SHP77 treated with DMSO at 0.1 percent for 48 hours (cell line): ENCODE data around the gene HDLBP.

Experiments used
- DNase-seq: peaks from one replicate; lab custom pipeline; 2025; lab: John Stamatoyannopoulos, UW

HDLBP gene

GRCh38 chr2:241249654-241250053 is 65.8 kb downstream of the HDLBP start:
- DNase-seq, result no peak

DNA sequence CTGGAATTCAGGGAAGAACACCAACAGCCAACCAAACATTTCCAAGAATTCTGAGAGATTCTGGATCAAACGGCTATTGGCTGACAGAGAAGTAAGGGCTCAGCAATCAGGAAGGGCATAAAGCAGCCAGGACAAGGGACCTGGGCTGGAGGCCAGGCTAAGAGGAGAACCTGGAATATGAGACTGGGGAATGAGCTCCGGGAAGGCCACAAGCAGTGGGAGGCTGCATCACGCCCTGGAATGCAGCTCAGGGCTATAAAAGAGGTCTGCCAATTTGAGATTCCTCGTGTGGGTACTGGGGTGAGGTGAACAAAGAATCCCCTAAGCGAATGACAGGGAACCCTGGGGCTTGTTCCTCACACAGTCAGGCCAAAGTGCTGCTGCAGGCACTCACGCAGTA is 66.6 kb downstream of the HDLBP start:
- DNase-seq, result no peak

GRCh38 chr2:241248289-241248688 is 67.2 kb downstream of the HDLBP start:
- DNase-seq, result no peak

DNA sequence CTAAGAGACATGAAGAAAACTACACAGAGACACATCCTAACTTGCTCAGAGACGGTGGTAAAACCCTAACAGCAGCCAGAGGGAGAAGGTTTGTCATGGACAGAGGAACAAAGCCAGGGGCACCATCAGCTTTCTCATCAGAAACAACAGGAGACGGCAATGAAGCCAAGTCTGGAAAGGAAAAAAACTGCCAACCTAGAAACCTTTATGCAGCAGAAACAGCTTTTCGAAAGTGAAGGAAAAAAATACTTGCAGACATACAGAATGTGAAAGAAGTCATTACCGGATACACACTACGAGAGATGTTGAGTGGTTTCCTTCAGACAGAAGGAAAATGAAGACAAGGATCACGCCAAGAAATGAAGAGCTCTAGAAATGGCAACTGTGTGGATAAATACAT is 71.1 kb downstream of the HDLBP start:
- DNase-seq, result no peak

DNA sequence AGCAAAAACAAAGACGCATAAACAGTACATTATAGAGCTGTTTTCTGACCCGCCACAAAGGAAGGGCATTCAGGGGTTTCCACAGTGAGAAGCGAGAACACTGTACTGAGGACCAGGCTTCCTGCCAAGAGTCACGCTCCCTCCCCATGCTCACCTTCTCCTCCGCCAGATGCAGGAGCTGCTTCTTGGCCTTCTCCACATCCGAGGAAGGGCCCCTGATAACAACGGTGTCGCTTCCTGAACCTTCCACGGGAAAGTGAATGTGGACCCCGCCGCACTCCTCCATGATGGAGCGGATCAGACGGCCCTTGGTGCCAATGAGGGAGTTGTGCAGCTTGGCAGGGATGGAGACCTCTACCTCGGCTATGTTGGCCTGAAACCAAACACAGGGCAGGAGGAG is 73.2 kb downstream of the HDLBP start:
- no peak for DNase-seq

DNA sequence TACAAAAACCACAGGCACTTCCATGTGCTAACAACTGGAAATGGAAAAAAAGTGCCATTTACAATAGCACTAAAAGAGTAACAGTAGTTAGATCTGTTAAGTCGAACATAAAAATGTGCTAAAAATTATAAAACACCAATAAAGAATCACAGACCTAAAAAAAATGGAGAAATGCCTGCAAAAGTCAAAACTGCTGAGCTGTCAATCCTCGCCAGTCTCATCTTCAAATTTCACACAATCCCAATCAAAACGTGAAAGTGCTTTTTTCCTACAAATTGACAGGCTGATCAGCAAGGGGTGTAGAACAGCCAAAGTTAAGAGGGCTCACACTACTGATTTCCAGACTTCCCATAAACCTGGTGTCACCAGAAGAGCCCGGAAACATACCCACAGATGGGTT is 73.8 kb downstream of the HDLBP start:
- DNase-seq, result no peak

- no peak for DNase-seq
Measured at GRCh38 chr2:241240320-241241004, 75.0 kb downstream of the HDLBP start.

GRCh38 chr2:241239552-241240202 is 75.8 kb downstream of the HDLBP start:
- no peak for DNase-seq

DNA sequence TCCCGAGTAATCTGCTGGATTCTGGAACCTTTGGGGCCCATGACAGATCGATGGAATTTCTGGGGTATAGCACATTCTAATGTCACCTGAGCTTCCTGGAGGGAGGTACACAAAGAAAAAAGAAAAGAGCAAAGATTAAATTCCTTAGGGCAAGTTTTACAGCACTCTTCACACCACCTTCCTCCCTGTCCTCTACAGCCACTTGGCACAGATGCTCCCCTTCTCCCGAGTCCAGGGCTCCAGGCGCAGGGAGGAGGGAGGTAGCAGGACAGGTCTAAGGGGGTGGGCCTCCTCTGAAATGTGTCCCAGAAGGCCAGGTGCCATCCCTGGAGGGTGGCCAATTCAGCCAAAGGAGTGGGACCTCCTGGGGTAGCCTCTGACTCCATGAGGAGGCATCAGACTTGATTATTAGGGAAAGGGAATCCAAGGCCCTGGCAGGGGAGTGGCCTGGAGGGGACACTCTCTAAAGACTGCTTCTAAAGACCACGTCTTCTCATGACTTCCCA is 76.7 kb downstream of the HDLBP start:
- DNase-seq, result no peak

- DNase-seq, result no peak
Measured at GRCh38 chr2:241237949-241238371, 77.5 kb downstream of the HDLBP start.

- DNase-seq, result no peak
Measured at GRCh38 chr2:241237047-241237446, 78.4 kb downstream of the HDLBP start.

GRCh38 chr2:241235859-241236593 is 79.4 kb downstream of the HDLBP start:
- DNase-seq, result no peak

DNA sequence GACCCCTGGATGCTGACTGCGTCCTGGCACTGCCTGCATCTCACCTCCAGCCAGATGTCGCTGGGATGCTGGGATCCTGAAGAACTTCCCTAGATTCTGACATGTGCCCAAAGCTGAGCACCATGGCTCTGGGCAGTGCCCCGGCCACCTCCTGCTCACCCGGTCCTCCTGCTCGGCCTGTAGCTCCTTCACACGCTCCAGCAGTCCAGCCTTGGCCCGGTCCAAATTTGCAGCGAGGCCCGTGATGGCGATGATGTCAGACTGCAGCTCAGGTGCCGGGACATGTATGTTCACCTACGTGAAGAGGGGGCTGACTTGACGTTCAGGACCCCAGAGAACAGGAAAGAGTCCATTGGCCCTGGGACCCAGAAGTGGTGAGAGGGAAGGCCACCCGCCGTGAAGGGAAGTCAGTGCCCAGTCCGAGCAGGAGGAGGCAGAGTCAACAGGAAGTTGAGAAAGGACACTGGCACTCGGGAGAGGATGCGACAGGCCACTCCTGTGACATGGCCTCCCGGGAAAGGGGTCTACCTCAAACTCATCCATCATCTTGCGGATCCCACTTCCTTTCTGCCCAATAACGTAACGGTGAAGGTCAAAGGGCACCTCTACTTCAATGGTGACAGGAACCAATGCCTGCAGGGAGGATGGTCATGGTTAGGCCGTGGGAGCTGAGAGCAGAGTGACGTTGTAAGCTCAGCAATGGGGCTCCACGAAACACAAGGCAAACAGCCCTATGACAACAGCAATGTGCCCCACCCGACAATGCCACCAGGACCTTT is 80.3 kb downstream of the HDLBP start:
- no peak for DNase-seq

DNA sequence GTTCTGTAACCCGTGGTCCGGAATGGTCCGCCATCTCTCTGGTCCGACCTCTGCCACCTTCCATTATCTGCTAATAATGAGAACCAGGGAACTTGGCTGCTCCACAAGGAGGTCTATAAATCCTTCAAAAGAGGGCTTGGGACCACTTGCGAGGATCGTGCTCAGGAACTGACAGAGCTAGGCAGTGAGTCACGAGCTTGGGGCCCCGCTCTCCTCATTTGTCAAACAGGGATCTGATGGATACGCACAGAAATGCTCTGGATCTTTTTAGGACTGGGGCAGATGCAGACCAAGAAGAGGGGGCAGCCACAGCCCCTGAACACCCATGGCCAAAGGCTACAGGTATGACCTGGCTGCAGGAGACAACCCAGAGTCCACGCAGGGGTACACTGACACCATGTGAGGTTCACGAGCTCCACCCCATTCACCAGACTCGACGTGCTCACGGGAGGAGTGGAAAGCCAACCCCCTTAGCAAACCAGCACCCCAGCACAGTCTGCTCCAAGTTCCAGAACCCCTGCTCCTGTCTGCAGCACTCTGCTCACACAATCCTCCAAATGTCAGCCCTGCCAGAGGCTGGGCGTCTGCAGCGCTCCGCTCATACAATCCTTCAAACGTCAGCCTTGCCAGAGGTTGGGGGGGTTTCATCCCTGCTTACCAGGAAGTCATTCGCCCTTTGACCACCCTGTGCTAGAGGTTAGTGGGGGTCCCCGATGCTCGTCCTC is 81.2 kb downstream of the HDLBP start:
- no peak for DNase-seq

DNA sequence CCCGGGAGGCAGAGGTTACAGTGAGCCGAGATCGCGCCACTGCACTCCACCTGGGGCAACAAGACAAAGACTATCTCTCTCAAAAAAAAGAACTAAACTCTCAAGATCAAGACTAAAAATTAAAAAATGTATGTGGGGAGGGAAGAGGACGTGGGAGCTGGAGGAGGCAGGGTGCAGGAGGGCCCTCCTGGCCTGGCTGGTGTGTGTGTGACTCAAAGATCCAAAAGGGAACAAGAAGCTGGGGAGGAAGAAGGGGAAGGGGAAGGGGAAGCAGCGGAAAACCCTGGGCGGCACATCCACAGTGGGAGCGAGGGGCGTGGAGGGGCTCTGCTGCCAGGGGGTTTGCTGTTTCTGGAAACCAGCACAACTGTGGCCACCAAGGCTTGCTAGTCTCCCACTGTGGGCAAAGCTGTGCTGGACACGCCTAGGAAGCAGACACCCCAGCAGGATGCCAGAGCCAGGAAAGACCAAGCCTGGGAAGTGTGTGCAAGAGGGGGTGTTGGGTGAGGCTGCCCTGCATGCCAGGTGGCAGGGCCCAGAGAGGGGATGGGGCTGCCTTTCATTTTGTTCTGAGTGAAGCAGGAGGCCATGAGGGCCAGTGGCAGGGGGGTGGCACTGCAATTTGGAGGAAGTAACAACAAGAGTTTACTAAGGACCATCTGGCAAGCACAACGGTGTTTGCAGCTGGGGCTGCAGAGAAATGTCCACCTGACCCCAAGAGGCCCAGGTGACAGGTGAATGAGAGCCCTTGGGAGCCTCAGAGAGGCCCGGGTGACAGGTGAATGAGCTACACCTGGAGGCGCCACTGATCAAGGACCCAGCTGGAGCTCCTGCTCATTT is 82.5 kb downstream of the HDLBP start:
- no peak for DNase-seq

GRCh38 chr2:241230435-241230834 is 85.0 kb downstream of the HDLBP start:
- DNase-seq, result no peak

GRCh38 chr2:241229563-241230401 is 85.7 kb downstream of the HDLBP start:
- no peak for DNase-seq

- no peak for DNase-seq
Measured at GRCh38 chr2:241228860-241229516, 86.5 kb downstream of the HDLBP start.
